ENCODE data around the gene ATP1B3. TPM values are rescaled to one million over a fixed set of nuclear protein-coding genes. Genes with fewer than 3 reads are reported as not detected.

Gene ATP1B3
- total and polyA plus RNA-seq, 9 of the 15 experiments (the other 6 are each of a cell fraction or from before 2014, with no cell fraction given) = 48.3 to 202 (median 123) TPM

GRCh38 chr3:141940194-141940776 lies 63.8 kb downstream of the ATP1B3 start:
- intact Hi-C loops (cut with micrococcal nuclease) = no loop called here
- FAIRE-seq (no peak), DNase-seq (ENCODE audit: extremely low read depth in 1 of 4, low spot score in 3 of 4) (no peak), ATAC-seq (no peak)
- Histone ChIP-seq H3K79me2 (ENCODE audit: control insufficient read depth, insufficient read depth, low read length) (no peaks in the 10 kb centered on the region), H2AFZ (ENCODE audit: low read depth, low read length) (no peak overlapping the region), H3K27ac (ENCODE audit: extremely low read depth, low read depth, low read length) (no peak overlapping the region), H3K4me1 (replicated peaks in 1 of 2; ENCODE audit: control insufficient read depth in 2 of 2, insufficient read depth in 2 of 2, low read length in 2 of 2) (peaks cover 6 to 16% of the 10 kb centered on the region in 2 experiments; a peak in 4 of 5 replicates), H3K9me1 (ENCODE audit: control insufficient read depth, insufficient read depth, low read length) (no peaks in the 10 kb centered on the region), H3K36me3 (ENCODE audit: control insufficient read depth, insufficient read depth, low read length) (no peaks in the 10 kb centered on the region), H3K9ac (ENCODE audit: insufficient read depth in 1 of 2, low read depth in 2 of 2, low read length in 2 of 2) (no peak overlapping the region), H4K20me1 (replicated peaks; ENCODE audit: control insufficient read depth, insufficient read depth, low read length) (no peaks in the 10 kb centered on the region), H3K9me3 (replicated peaks; ENCODE audit: control insufficient read depth, insufficient read depth, low read depth, low read length) (no peaks in the 10 kb centered on the region), H3K27me3 (ENCODE audit: control insufficient read depth in 2 of 2, insufficient read depth in 2 of 2, low read length in 2 of 2) (no peaks in the 10 kb centered on the region), H3K4me2 (ENCODE audit: insufficient read depth, low read length) (no peak overlapping the region), H3K4me3 (no peak overlapping the region)
- ChIA-PET CTCF (ENCODE audit: low intra/inter-chr PET ratio) (interaction anchor here (0.7 kb wide), 1 partner anchor 376 kb away, joined by 3 read pairs; no protein-coding TSS in a partner anchor), POLR2A (interaction anchor here (0.9 to 1.2 kb wide), 2 partner anchors 13 to 17 kb away, joined by 3 read pairs; no protein-coding TSS in a partner anchor)
- peak; percentile 55 for TF ChIP-seq ZBTB33 (CRISPR knock-in tag; IDR thresholded peaks at IDR 0.05)
- no peak for TF ChIP-seq NRF1 (conservative IDR thresholded peaks at IDR 0.05 in 1 of 2, IDR thresholded peaks at IDR 0.05 in 1 of 2)
- TF ChIP-seq TCF7L2 (IDR thresholded peaks at IDR 0.05; ENCODE audit: low read depth, low read length) = no peak
- no peak for TF ChIP-seq KDM1A (IDR thresholded peaks at IDR 0.05)
- BruUV-seq (replicated peaks) = no TSS peak
- in situ Hi-C loops (cut with MboI) = no loop called here
- 69% methylated on average over 11 of the region's 12 CpGs for WGBS (ENCODE audit: insufficient coverage, low coverage, missing lambda C conversion rate)
